GM18526 (cell line): ENCODE results near the gene ZNF516.
A peak's percentile ranks its signal among the peaks of the same experiment; 100 is the strongest.

Experiments
- POLR2A ChIP-seq: IDR thresholded peaks from 3 replicates; pipeline ENCODE4 v1.6.1; 2011; ENCODE audit not compliant: insufficient read length; ENCODE audit errors: extremely low read depth

The ZNF516 gene

GRCh38 chr18:76515576-76515975 is 20.5 kb upstream of the ZNF516 start:
- TF ChIP-seq POLR2A, result no peak

GRCh38 chr18:76514573-76514972 is 19.5 kb upstream of the ZNF516 start:
- TF ChIP-seq POLR2A, result no peak

- TF ChIP-seq POLR2A, result no peak
These were observed 12.9 kb upstream of the ZNF516 start for GRCh38 chr18:76507830-76508385.

GRCh38 chr18:76506974-76507764 is 12.1 kb upstream of the ZNF516 start:
- TF ChIP-seq POLR2A, result no peak

GRCh38 chr18:76506395-76506794 is 11.4 kb upstream of the ZNF516 start:
- TF ChIP-seq POLR2A, result no peak

GRCh38 chr18:76505614-76506013 is 10.6 kb upstream of the ZNF516 start:
- TF ChIP-seq POLR2A, result no peak

GRCh38 chr18:76504749-76505148 is 9.7 kb upstream of the ZNF516 start:
- TF ChIP-seq POLR2A, result no peak

- no peak for TF ChIP-seq POLR2A
These were observed 8.8 kb upstream of the ZNF516 start for GRCh38 chr18:76503649-76504386.

GRCh38 chr18:76502551-76502950 is 7.5 kb upstream of the ZNF516 start:
- TF ChIP-seq POLR2A, result no peak

- TF ChIP-seq POLR2A, result no peak
These were observed 4.7 kb upstream of the ZNF516 start for GRCh38 chr18:76499637-76500340.

GRCh38 chr18:76499021-76499420 is 4.0 kb upstream of the ZNF516 start:
- no peak for TF ChIP-seq POLR2A

- no peak for TF ChIP-seq POLR2A
These were observed 3.0 kb upstream of the ZNF516 start for GRCh38 chr18:76498064-76498463.

GRCh38 chr18:76497021-76497420 is 2.0 kb upstream of the ZNF516 start:
- TF ChIP-seq POLR2A, result no peak

- TF ChIP-seq POLR2A, result no peak
These were observed 1.3 kb upstream of the ZNF516 start for GRCh38 chr18:76496194-76496890.

GRCh38 chr18:76495435-76496193 is 572 bp upstream of the ZNF516 start:
- peak; percentile 50 for TF ChIP-seq POLR2A
